Stimulated activated naive CD4-positive, alpha-beta T cell (primary cell): ENCODE results near the gene LRRC52.

Source experiments
- DNase-seq, 6 experiments: peaks; one replicate each; lab custom pipeline; 2025; lab: John Stamatoyannopoulos, UW

The LRRC52 gene

DNA sequence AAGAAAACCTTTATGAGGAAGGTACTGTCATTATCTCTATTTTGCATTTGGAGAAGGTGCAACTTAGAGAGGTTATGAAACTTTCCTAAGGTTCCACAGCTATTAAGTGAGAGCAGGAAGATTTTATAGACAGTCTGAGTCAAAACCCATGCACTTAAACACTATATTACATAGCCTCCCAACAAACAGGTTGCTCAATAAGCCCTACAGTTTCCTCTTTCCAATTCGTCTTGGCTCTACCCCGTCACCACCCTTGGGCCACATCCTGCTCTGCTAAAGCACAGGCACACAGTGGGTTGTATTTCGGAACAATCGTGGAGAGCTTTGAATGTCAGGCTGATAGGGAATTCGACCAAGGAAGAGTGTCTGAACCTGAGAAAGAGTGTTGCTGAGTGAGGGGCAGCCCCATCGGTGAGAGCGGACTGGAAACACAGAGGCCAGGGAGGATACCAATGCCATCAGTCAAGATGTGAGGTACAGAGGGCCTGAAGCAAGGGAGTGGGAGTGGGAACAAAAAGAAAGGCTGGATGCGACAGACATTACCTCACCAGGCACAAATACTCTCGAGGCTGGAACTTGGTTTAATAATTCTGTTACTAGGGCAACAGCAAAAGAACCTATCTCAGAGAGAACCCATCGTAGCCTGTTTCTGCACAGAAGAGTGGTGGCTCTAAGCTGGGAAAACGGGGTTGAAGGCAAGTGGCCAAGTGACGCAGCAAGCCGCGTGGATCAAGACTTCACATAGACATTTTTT, 6.3 kb upstream of the LRRC52 start:
- no peak for DNase-seq

DNA sequence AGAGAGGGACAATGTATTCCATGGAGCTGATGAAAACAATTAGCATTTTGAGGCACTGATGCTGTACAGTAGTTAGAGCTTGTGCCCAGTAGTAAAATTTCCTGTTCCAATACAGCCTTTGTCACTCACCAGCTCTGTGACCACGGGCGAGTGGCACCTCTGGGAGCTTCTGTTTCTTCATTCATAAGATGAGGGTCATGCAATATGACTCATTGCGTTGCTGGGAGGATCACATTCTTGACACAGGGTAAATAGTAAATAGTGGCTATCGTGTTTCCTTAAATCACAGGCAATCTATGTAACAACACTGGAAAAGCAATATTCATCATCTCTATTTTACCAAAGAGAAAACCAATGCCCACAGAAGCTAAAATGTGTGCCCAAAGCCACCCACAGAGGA, 4.5 kb upstream of the LRRC52 start:
- no peak for DNase-seq

DNA sequence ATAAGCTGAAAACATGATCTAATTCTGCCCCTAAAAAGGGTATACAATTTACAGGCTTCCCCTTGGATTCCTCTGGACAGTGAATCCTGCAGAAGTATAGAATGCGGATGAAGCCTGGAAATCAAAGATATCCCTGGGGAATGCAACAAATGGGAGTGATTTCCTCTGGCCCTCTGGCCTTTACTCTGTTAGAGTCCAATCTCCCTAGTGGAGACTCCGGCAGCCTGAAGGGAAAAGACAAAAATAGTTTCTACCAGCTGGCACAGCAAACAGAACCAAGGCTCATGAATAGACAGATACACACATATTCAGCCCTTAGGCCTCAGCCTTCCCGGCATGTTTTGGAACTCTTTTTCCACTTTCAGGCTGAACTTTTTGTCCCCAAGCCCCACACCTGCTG, 3.9 kb upstream of the LRRC52 start:
- no peak for DNase-seq

DNA sequence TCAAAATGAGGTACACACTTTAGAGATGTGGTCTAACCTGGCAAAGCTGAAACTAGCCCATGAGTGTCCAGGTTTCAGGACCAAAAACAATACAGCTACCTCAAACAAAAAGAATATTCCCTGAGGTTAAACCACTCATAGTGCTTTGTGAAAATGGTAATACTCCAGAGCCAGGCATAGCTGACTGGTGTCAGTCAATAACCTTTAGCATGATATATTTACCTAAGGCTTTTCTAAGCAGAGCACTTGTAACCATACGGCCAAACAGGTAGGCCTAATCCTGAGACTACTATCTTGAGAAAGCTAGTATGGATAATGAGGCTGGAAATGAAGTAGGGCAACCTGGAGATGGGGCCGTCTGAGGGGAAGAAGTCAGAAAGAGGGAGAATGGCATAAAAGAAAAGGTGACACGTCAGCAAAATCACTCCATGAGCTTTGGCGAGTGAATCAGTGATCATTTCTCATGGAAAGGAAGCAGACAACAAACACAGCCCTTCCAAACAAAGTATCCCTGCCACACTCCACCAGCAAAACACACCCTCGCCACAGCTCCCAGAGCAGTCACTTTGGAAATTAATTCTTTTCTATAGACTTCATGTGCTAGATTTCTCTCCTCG, 1.7 kb upstream of the LRRC52 start:
- no peak for DNase-seq

DNA sequence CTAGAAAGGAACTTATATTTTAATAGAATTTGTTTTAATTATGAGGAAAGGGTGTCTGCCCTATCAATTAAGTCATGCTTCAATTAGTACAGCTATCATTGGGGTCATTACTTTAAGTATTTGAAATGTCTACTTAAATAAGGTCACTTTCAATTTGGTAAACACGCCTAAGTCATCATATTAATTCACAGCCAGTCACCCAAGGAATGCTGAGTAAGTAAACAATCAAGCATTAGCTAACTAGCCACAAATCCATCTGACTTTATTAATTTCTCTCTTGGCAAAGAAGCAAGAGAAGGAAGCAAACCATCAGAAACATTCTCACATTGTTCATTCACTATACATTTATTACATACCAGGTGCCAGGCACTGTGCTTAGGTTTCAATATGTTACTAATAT, 1.2 kb upstream of the LRRC52 start:
- no peak for DNase-seq

DNA sequence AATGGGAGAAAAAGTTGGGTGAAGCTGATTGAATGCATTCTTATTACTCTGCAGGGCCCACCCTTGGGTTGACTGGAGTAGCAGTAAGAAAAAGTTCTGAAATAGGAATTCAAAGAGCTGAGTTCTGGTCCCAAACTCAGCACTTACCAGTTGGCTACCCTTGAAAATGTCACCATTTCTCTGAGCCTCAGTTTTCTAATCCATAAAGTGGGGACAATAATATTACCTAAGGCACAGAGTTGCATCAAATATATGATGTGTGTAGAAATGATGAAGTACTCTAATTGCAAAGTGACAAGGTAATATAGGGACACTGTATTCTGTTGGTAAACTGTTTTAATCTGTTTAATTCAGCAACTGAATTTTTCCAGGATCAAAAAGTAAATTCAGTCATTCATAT, 1.2 kb downstream of the LRRC52 start:
- no peak for DNase-seq

DNA sequence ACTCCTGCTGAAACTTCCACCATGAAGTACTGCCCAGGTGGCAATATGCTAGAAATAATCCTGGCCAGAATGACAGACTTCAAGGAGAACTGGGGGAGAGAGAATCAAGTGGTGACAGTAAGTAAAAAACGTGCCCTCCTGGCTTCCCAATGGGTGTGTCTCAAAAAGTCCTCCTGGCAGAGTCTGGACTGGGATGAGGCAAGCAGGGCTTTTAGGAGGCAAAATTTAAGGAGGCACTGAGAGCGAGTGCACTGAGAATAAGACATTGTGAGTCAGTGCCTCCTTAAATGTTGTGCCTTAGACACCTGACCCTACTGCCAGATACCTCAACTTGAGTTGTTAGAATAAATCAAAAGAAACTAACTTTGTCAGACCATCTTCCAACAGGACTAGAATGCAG, 2.2 kb downstream of the LRRC52 start:
- DNase-seq, result no peak

DNA sequence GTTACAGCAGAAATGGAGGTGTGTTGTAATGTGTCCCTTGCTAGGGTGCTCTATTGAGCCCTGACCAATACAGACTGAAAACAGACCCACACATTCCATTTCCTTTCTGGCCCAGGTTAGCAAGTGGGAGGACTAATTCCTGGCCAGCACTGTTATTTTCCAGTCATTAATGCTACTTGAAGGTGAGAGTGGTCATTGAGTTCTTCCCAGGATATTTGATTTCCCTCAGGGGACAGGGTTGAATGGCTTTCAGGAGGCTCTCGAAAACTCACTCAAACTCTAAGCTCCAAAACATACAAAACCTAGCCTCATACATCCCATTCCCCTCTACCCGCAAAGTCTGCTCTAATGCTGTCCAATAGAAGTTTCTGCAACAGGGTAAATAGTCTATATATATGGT, 6.2 kb downstream of the LRRC52 start:
- DNase-seq, result no peak

DNA sequence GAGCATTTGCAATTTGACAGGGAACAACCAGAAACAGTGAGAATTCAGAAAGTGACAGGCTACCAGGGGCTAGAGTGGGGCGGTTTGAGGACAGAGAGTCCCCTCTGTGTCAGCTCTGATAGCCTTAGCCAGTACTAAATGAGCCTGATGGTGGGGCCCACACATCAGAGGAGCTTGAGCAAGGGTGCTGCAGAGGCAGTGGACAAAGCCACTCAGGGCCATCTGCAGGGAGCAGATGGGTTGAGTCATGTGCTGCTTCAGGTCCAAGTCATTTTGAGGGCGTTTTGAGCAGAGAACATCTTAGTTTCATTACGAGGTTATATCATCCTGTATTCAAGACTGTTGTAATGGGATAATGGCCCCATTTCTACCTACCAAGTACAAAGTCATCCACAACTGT, 7.7 kb downstream of the LRRC52 start:
- no peak for DNase-seq

DNA sequence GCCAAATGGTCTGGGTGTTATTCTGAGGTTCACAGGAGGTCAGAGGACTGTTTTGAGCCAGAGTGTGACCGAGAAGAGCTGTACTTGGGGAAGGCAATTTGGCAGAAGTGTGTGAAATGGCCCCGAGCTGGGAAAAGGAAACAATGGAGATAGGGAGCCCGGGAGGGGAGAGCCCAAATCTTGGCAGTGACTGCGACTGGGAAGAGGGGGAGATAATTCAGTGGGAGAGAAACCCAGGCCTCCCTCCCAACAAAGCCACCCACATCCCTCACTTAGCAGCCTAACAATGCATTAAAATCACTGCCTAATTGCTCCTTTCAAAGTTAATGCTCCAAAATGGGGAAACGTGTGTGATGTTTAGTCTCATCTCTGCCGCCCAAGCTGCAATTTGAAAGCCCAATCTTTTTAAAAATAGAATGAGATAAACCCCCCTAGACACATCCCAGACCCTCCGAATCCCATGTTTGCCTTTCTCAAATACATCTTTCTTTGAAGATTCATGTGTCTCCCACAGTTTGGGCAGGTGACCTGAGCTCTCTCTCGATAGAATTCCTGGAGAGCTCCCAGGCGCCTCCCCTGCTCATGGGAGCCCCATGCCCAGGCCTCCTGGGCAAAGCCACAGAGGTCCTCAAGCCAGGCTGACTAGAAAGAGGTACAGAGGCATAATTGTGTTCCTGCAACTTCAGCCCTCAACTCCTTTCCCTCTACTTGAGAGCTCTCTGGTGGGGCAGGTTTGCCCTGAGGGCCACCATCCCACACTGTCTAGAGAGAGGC, 17.3 kb downstream of the LRRC52 start:
- DNase-seq, result no peak

DNA sequence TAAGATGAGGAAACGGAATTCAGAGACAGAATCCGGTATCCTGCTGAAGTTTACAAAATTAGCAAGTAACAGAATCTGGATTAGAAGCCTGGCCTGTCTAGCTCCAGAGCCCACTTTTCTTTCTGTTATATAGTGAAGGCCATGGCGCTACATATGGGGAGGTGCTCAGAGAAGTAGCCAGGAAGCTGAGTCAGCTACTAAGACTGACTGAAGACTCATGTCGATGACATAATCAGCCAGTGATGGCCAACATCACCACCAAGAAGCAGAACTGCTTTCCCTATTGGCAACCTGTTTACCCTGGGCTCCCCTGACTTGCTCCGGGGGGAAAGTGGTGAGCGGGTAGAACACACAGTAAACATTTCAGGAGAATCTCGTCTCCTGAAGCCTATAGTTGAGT, 18.8 kb downstream of the LRRC52 start:
- DNase-seq, result no peak

DNA sequence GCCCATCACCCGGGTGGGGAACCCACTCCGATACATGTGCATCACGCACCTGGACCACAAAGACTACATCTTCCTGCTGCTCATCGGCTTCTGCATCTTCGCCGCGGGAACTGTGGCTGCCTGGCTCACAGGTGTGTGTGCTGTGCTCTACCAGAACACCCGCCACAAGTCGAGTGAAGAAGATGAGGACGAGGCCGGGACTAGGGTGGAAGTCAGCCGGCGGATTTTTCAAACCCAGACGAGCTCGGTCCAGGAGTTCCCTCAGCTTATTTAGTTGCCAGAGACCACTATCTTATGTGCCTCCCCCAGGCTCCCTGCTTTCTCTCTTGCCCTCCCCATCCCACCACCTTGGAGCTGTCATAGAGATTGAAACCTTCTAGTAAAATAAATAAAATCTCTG, 19.8 kb downstream of the LRRC52 start:
- DNase-seq, result no peak

DNA sequence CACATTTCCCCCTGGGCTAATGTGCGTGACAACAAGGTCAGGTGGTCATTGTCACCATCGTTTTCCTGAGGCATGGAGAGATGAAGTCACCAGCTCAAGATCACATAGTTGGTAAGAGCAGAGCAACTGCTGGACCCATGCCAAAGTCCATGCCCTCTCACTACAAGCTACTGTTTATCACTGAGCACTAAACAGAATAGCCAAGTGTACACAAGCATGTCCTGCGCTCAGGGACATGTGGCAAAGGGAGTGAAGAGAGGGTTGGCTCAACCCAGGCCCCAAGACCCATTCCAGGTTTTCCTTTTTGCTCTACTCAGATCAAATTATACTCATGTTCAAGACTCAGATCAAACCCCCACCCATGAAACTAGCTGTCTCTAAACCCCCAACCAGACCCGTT, 20.8 kb downstream of the LRRC52 start:
- no peak for DNase-seq

DNA sequence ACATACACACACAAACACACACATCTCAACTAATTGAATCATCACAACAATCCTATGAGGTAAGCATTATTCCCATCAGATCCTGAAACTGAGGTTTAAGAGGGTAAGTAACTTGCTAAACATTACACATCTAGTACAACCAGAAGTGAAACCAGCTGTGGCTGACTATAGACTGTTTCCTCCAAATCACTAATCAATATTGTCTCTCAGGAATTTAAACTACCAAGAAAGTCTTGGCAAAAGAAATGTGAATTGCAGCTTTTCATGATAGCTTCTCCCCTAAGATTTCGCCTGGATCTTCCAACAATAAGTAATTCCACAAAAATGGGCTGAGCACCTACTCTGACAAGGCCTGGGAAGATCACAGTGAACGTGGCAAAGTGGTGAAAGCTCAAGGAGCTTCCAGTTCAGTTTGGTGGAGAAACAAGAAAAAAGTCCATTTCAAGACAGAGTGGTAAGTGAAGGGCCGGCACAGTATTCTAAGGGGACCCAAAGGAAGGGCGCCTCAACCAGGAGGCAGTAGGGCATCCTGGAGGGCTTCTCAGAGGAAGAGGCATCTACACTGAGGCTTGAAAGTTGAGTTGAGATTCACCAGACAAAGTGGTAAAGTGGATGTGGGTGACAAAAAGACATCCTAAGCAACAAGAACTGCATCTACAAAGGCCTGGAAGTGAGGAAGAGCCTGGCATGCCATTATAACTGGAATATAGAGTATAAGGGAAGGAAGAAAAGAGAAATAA, 22.1 kb downstream of the LRRC52 start:
- DNase-seq, result no peak

DNA sequence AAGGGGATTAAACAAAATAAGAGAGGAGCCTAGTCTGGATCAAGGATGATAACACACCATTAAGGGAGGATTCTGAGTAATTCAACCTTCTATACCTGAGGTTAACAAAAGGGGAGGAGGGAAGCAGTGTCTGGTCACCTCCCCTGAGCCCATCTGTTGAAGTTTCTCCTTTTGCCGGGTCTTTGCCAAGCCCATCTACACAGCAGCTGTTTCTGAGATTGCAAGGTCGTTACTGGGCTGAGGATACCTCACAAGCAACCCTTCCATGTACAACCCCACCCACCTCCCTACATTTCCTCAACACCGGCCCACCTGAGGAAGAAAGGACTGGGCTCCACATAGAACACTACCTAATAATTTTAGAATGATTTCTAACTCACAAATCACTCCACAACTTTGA, 26.3 kb downstream of the LRRC52 start:
- DNase-seq, result no peak

DNA sequence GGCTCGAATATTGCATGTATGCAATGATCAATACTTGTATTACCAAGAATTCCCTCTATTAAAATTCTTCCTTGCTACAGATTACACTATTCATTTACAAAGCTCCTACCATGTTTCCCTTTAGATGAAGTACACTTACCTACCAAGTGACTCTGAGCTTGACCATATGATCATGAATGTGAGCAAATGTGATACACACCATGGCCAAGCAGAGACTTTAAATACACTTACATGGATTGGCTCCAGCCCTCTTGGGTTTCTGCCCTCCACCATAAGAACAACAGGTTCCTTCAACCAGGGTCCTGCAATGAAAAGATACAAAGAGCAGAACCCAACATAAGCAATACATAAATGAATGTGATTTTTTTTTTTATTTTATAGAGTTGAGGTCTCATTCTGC, 30.0 kb downstream of the LRRC52 start:
- no peak for DNase-seq

DNA sequence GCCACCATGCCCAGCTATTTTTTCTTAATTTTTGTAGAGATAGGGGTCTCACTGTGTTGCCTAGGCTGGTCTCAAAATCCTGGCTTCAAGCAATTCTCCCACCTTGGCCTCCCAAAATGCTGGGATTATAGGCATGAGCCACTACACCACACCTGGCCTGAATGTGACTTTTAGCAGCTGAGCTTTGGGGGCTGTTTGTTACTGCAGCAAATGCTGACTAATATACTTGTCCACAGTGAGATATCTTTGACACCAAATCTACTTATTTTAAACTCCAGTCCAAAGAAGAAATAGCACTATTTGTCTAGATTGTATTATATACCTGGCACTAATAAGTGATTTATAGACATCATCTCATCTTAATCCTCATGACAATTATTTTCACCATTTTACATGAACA, 30.5 kb downstream of the LRRC52 start:
- no peak for DNase-seq

DNA sequence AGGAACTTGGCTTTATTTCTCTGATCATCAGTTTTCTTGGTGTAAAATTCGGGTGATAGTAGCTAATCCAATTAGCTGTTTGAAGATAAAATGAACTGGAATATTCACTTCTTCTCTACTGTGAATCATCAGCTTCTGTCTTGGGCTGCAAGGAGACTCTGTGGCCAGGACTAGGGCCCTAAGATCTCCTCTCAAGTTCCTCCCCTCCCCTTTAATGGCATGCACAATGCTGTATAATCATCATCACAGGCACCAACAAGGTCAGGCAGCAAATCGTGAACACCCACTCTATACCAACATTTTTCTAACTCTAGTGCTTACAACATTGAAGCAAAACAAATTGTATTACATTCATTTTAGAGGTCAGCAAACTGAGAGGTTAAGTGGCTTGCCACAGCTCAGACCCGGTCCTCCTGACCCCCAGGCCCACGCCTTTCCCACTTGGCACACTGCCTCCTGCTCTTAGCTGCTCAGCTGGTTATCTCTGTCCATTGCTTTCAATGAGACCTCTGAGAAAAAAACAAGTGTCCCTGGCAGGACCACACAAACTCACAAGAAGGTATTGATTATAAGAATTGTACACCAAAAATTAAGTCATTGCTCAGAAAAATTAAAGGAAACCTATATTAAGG, 31.8 kb downstream of the LRRC52 start:
- no peak for DNase-seq

DNA sequence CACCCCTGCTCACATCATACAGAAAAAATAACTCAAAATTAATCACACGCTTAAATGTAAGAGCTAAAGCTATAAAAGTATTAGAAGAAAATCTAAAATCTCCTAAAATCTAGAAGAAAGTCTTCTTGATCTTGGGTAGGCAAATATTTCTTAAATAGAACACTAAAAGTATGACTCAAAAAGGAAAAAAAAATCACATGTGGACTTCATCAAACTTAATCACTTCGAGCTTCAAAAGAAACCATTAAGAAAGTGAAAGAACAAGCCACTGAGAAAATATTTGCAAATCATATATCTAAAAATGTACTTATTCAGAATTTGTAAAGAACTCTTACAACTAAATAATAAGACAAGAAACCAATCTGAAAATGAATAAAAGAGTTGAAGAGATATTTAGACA, 32.7 kb downstream of the LRRC52 start:
- no peak for DNase-seq

DNA sequence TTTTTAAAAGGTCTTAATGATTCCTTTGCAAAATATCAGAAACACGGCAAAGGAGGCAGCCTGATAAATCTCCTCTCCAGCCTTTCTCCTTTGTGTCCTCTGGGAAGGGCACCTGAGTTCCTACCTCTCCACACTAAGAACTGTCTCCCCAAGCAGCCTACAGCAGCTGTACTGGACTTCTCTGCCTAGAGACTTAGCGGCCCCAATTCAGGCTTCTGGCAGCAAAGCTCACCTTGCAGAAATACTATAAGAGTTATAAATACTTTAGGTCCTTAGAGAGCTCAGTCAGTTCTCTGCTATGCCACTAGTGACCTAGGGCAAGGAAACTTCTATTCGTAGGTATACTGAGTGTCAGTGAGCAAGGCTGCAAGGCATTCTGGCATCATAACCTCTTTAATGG, 33.9 kb downstream of the LRRC52 start:
- DNase-seq, result no peak

DNA sequence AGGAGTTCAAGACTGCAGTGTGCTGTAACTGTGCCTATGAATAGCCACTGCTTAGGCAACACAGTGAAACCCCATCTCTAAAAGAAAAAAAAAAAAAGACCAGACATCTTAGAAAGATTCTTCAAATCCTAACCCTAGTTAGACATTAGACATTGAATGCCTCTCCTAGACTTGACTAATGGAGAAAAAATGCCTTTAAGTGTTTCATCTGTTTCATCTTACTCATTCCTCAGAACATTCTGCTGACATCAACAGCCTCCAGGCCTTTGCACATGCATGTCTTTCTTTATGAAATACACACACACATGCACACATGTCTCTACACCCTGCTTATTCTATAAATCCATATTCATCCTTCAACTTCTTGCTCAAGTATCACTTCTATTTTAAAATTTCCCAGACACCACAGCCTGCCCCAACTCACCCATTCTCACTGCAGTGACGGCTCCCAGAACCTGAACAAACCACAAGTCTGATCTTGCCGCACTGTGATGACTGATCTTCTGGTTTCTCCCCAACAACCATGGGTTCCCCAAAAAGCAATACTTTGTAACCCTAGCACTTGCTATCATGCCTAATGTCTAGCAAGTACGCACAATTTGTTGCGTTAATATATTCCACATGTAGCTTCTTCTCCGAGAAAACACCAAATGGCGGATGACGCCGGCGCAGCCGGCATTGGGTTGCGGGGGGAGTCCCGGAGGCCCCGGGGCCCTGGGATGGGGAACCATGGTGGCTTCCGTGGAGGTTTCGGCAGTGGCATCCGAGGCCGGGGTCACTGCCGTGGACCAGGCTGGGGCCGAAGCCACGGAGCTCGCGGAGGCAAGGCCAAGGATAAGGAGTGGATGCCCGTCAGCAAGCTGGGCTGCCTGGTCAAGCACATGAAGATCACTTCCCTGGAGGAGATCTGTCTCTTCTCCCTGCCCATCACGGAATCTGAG, 37.4 kb downstream of the LRRC52 start:
- DNase-seq, result no peak
